22Rv1 (cell line): ENCODE data around the gene GADL1.

ENCODE experiments used
- ZFX ChIP-seq: fragments of 450-650 bp; IDR thresholded peaks from 2 replicates; pipeline ENCODE4 v1.6.1; 2017; ENCODE audit warnings: antibody characterized with exemption, borderline replicate concordance
- TF ChIP-seq, protein P1 (sequence below): fragments of 450-650 bp; IDR thresholded peaks from 2 replicates; pipeline ENCODE4 v1.5.1; 2017; ENCODE audit warnings: mild to moderate bottlenecking

DNA sequence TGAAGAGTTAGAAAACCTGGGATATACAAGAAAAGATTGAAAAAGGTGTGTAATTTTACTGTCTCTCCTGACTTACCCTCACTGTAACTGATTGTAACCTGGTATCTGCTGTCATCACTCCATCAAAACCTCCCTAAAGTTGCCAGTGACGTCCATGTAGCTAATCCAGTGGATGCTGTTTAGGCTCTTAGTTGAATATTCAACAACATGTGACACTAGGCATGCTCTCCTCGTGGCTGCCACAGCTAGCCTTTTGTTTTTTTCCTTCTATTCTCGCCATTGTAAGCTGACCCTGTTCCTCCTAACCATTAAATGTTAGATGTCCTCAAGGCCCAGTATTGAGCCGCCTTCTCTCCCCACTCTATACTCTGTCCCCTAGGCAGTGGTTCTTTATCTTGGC, 41.6 kb downstream of the GADL1 start:
- TF ChIP-seq, protein P1, sequence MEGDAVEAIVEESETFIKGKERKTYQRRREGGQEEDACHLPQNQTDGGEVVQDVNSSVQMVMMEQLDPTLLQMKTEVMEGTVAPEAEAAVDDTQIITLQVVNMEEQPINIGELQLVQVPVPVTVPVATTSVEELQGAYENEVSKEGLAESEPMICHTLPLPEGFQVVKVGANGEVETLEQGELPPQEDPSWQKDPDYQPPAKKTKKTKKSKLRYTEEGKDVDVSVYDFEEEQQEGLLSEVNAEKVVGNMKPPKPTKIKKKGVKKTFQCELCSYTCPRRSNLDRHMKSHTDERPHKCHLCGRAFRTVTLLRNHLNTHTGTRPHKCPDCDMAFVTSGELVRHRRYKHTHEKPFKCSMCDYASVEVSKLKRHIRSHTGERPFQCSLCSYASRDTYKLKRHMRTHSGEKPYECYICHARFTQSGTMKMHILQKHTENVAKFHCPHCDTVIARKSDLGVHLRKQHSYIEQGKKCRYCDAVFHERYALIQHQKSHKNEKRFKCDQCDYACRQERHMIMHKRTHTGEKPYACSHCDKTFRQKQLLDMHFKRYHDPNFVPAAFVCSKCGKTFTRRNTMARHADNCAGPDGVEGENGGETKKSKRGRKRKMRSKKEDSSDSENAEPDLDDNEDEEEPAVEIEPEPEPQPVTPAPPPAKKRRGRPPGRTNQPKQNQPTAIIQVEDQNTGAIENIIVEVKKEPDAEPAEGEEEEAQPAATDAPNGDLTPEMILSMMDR = no peak
- no peak for TF ChIP-seq ZFX
